IPS DF 6.9 (cell line): ENCODE results near the gene SETBP1.

Experiments
- DNase-seq: peaks from one replicate; pipeline ENCODE4 v3.0.0-alpha.2; 2013; ENCODE audit warnings: low read depth, low spot score
- H3K27ac ChIP-seq: one replicate; pipeline ENCODE4 v1.5.1; 2013; ENCODE audit warnings: low read length, control low read depth
- H3K27me3 ChIP-seq: 2 replicates; pipeline ENCODE4 v1.6.1; 2013; ENCODE audit warnings: mild to moderate bottlenecking, low read length; ENCODE audit not compliant: control insufficient read depth, insufficient read depth
- H3K36me3 ChIP-seq: 2 replicates; pipeline ENCODE4 v1.6.1; 2013; ENCODE audit warnings: low read length; ENCODE audit not compliant: control insufficient read depth, insufficient read depth
- H3K4me1 ChIP-seq: 2 replicates; pipeline ENCODE4 v1.6.1; 2013; ENCODE audit warnings: low read length; ENCODE audit not compliant: control insufficient read depth, insufficient read depth
- H3K4me3 ChIP-seq: 2 replicates; pipeline ENCODE4 v1.5.1; 2013; ENCODE audit warnings: mild to moderate bottlenecking, low read length
- H3K9me3 ChIP-seq: 2 replicates; pipeline ENCODE4 v1.6.1; 2013; ENCODE audit warnings: low read length, inconsistent platforms; ENCODE audit not compliant: control insufficient read depth, insufficient read depth
- WGBS: extraction: QIAGEN DNeasy Blood & Tissue Kit; methylation state at CpG from one replicate; pipeline ENCODE4 v1.1.7; 2013; ENCODE audit warnings: mixed read lengths, missing lambda C conversion rate; ENCODE audit not compliant: insufficient read length, insufficient coverage; 5-methylcytosine and 5-hydroxymethylcytosine counted together

The SETBP1 gene

DNA sequence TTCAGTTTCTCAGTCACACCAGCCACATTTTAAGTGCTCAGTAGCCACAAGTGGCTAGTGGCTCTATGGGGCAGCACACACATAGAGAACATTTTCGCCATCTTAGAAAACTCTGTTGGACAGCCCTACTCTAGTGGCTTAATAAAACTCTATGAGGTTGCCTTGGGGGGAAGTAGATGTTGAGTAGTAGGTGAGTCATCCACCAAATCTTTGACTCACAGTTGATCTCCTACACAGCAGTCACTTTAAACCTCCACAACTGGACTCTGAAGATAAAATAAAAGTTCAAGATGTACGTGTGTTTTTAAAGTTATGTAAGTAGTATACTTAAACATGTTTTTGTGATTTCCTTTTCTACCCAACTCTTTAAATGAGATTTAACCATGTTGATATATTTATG is 379.0 kb downstream of the SETBP1 start:
- Histone ChIP-seq H3K27ac (no peak overlapping the region), H3K9me3 (no peaks in the 10 kb centered on the region), H3K27me3 (no peaks in the 10 kb centered on the region), H3K36me3 (no peaks in the 10 kb centered on the region), H3K4me3 (no peak overlapping the region), H3K4me1 (no peaks in the 10 kb centered on the region)
- DNase-seq = no peak
- no CpG with 5 or more reads among the region's 2 CpGs for WGBS

DNA sequence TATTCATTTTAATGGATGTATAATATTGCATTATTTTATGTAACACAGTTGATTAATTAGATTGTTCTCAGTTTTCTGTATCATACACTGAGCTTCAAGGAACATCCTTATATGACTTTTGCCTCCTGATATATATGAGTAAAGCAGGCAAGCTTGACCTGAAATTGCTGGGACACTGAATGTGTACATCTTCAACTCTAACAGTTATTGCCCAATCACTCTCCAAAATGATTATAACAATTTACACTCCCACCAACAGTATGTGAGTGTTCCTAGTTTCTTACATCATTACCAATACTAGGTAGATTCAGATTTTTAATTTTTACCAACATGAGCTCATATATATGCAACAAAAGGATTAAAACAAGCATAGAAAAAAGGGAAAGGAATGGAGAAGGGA is 379.4 kb downstream of the SETBP1 start:
- Histone ChIP-seq H3K27me3 (no peaks in the 10 kb centered on the region), H3K4me1 (no peaks in the 10 kb centered on the region), H3K4me3 (no peak overlapping the region), H3K9me3 (no peaks in the 10 kb centered on the region), H3K36me3 (no peaks in the 10 kb centered on the region), H3K27ac (no peak overlapping the region)
- no peak for DNase-seq

DNA sequence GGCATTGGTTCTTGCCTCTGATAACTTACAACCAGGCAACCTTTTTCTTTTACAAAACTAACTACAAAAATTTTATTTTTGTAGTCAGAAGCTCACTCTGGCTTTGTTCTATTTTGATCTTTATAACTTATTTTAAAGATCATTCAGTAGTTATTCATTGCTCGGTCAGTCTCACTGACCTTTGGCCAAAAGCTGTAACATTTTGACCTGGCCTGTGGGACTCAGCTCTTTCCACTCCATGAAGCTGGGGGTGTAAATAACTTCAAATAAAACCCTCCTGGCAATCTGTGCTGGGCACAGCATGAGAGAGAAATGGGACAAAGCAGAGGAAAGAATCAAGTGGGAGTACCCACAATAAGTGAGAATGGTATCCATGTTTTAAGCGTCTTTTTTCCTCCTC is 380.7 kb downstream of the SETBP1 start:
- no peaks in the 10 kb centered on the region for H3K36me3 ChIP-seq
- H3K27me3 ChIP-seq = no peaks in the 10 kb centered on the region
- no peak overlapping the region for H3K4me3 ChIP-seq
- H3K9me3 ChIP-seq = no peaks in the 10 kb centered on the region
- DNase-seq = no peak
- WGBS = no CpG with 5 or more reads among the region's 2 CpGs
- H3K27ac ChIP-seq = no peak overlapping the region
- no peaks in the 10 kb centered on the region for H3K4me1 ChIP-seq

DNA sequence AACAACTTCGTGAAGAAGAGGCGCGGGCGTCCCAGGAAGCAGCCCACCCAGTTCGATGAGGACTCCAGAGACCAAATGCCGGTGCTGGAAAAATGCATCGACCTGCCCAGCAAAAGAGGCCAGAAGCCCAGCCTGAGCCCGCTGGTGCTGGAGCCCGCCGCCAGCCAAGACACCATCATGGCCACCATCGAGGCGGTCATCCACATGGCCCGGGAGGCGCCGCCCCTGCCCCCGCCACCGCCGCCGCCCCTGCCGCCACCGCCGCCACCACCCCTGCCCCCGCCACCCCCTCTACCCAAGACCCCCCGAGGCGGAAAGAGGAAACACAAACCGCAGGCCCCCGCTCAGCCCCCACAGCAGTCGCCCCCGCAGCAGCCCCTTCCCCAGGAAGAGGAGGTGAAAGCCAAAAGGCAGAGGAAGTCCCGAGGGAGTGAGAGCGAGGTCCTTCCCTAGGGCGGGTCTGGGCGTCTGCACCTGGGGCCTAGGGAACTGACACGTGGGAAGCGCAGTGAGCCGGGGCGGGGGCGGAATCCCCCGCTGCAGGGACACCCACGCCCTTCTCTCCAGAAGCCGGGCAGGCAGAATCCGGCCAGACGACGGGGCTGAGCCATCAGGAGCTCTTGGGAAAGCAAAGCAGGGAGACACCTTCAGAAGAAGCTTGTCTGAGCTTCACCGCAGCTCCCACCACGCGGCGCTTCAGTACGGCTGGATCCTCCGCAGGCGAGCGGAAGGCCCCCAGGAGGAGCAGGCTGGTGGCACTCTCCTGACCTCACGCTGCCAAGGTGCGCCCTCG is 382.8 kb downstream of the SETBP1 start:
- Histone ChIP-seq H3K4me3 (no peak overlapping the region), H3K9me3 (no peaks in the 10 kb centered on the region), H3K27me3 (no peaks in the 10 kb centered on the region), H3K27ac (no peak overlapping the region), H3K36me3 (no peaks in the 10 kb centered on the region), H3K4me1 (no peaks in the 10 kb centered on the region)
- DNase-seq = no peak
- no CpG with 5 or more reads among the region's 55 CpGs for WGBS

DNA sequence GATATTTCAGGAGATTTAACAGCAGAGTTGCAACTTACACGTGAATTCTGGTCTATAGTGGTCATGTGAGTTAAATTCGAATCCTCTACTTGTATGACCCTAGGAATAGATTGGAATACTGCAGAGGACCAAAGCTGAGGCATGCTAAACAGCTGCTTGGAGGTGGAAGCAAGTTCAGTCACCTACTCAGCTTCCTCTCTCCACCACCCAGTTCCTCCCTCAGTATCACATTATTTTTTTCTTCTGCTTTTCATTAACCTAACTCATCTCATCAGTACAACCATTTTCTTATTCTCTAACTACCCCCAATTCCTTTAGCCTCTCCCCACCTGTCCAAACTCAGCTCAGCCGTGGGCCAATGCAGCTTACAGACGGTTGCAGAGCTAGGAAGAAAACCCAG is 385.5 kb downstream of the SETBP1 start:
- no peaks in the 10 kb centered on the region for H3K4me1 ChIP-seq
- no peak overlapping the region for H3K27ac ChIP-seq
- H3K9me3 ChIP-seq = no peaks in the 10 kb centered on the region
- no peaks in the 10 kb centered on the region for H3K36me3 ChIP-seq
- WGBS = no CpG with 5 or more reads among the region's 4 CpGs
- H3K4me3 ChIP-seq = no peak overlapping the region
- no peaks in the 10 kb centered on the region for H3K27me3 ChIP-seq
- DNase-seq = no peak

DNA sequence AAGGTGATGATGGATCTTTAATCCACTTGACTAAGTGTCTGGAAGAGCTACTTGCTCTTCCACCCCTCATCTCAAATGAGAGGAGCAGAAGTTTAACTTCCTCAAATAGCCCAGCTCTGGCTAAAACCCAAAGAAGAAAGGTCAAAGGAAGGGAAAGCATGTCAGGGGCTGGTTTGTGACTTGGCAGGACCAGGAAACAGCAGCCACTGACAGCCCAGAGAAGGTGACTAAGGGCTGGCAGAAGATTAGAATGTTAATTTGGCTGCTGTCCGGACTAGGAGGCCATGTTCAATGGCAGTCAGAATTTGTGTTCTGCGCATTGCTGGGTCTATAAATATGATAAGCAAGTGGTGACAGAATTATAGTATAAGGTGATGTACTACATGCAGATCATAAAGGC is 386.2 kb downstream of the SETBP1 start:
- Histone ChIP-seq H3K27ac (no peak overlapping the region), H3K4me3 (no peak overlapping the region), H3K4me1 (no peaks in the 10 kb centered on the region), H3K36me3 (no peaks in the 10 kb centered on the region), H3K27me3 (no peaks in the 10 kb centered on the region), H3K9me3 (no peaks in the 10 kb centered on the region)
- WGBS = no CpG with 5 or more reads among the region's 2 CpGs
- no peak for DNase-seq

DNA sequence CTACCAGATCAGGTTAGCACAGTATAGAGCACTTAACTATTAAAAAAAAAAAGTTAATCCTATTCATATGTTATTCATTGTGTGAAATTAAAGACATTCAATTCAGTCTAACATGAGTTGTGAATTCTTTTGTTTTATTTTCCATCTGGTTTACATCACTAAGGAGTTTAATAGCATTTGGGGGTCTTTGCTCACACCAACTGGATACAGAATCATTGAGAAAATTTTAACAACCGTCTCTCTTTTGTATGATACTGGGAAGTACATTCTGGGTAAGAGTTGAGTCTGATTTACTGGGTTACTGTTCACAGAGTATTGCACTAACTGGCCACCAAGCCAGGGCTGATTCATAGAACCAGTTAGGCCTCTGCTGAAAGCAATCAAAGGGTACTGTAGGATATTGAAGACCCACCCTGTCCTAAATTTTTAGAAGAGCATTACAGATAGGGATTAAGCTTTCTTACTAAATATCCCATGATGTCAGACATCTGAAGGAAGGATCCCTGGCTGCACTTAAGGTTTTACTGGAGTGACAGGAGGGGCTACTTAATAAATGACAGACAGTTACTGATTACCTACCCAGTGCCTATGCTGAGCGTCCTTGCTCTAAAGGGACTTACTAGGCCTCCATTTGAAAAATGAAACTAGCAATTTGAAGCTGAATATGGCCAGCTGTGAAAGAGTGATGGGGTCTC is 387.9 kb downstream of the SETBP1 start:
- no peak for DNase-seq
- no peaks in the 10 kb centered on the region for H3K36me3 ChIP-seq
- no CpG with 5 or more reads among the region's 2 CpGs for WGBS
- no peaks in the 10 kb centered on the region for H3K4me1 ChIP-seq
- no peaks in the 10 kb centered on the region for H3K27me3 ChIP-seq
- no peaks in the 10 kb centered on the region for H3K9me3 ChIP-seq
- H3K4me3 ChIP-seq = no peak overlapping the region
- H3K27ac ChIP-seq = no peak overlapping the region

DNA sequence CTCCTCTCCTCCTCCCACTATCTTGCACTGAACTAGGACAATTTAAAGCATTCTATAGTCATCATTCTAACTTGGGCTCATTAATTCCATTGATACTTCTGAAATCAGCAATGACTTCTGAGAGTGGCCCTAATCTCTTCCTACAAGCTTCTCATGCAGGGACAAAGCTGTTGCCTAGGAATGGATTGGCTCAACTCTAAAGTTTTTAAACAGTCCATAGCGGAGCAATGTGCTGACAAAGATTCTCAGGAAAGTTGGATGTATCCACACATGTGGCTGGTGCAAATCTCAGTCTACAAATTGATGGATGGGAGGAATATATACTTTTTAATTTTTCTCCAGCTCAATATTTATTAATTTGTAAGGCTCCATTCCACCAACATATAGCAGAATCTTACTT is 388.9 kb downstream of the SETBP1 start:
- DNase-seq = no peak
- WGBS = no CpG with 5 or more reads among the region's 1 CpG
- no peaks in the 10 kb centered on the region for H3K9me3 ChIP-seq

DNA sequence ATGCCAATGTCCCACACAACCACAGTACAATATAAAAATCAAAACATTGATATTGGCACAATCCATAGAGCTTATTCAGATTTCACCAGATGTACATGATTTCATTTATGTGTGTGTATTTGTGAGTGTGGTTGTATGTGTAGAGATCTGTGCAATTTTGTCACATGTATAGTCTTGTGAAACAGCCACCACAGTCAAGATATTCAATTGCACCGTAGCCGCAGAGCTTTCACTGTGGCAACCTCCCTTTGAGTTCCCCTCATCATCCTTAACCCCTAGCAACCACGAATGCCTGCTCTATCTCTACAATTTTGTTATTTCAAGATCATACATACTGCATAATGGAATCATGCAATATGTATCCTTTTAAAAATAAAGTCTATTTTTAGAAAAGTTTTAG is 391.3 kb downstream of the SETBP1 start:
- Histone ChIP-seq H3K27ac (no peak overlapping the region), H3K36me3 (no peaks in the 10 kb centered on the region), H3K4me1 (no peaks in the 10 kb centered on the region), H3K27me3 (no peaks in the 10 kb centered on the region), H3K4me3 (no peak overlapping the region), H3K9me3 (no peaks in the 10 kb centered on the region)
- WGBS = no CpG with 5 or more reads among the region's 3 CpGs
- no peak for DNase-seq

More for the DNA sequence above, 388.9 kb downstream of the SETBP1 start:
- Histone ChIP-seq H3K4me3 (no peak overlapping the region), H3K36me3 (no peaks in the 10 kb centered on the region), H3K27ac (no peak overlapping the region), H3K27me3 (no peaks in the 10 kb centered on the region), H3K4me1 (no peaks in the 10 kb centered on the region)

DNA sequence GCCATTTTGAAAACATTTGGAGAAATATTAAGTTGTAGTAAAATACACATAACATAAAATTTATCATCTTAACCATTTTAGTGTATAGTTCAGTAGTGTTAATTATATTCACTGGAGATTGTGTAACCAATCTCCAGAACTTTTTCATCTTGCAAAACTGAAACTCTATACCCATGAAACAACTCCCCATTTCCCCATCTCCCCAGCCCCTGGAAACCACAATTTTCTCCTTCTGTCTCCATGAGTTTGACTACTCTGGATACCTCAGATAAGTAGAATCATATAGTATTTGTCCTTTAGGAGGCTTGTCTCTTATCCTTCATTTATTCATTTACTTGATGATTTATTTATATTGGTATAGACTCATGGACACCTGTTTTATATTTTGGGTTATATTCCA is 392.9 kb downstream of the SETBP1 start:
- H3K4me1 ChIP-seq = no peaks in the 10 kb centered on the region
- no peak for DNase-seq
- H3K27ac ChIP-seq = no peak overlapping the region

More for the DNA sequence above, 392.9 kb downstream of the SETBP1 start:
- Histone ChIP-seq H3K36me3 (no peaks in the 10 kb centered on the region), H3K9me3 (no peaks in the 10 kb centered on the region), H3K4me3 (no peak overlapping the region), H3K27me3 (no peaks in the 10 kb centered on the region)
